Measurements from ENCODE around the gene OOSP3. TPM values are rescaled to one million over a fixed set of nuclear protein-coding genes. Genes with fewer than 3 reads are reported as not detected.
"Not testable (repeated sequence)": the region's sequence is repeated elsewhere in the genome, so short reads cannot be mapped to it uniquely, and the experiment has no call there.

The OOSP3 gene
- total RNA-seq, 1 donor from 2014 or later, result not detected

- ATAC-seq (no peak), DNase-seq (no peak)
- H3K4me3 ChIP-seq, result no peak overlapping the region
- no peaks in the 10 kb centered on the region for H3K27me3 ChIP-seq (ENCODE audit: low read depth)
- no peak for TF ChIP-seq CTCF (IDR thresholded peaks at IDR 0.05)
- no peak overlapping the region for H3K27ac ChIP-seq
- intact Hi-C loops (cut with DNase I), result no loop called here
- no peaks in the 10 kb centered on the region for H3K4me1 ChIP-seq
- H3K36me3 ChIP-seq, result no peaks in the 10 kb centered on the region
- no peaks in the 10 kb centered on the region for H3K9me3 ChIP-seq
These were observed 1.3 kb upstream of the OOSP3 start for GRCh38 chr11:59877325-59877724.

DNA sequence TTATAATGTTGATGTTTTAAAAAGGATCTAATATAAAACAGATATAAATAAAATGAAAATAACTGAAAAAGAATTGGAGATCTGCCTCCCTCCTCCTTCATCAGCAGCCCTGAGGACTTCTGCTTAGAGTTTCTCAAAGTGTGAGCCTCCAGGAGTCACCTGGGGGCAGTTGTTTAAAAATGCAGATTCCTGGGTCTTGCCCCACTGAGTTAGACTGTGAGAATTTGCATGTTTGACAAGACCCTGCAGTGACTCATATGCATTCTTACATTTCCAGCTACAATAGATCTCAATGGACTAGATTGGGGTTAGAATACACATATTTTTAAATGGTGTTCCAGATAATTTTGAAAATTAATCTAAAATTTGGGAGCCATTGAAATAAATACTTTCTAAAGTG lies 798 bp upstream of the OOSP3 start:
- intact Hi-C loops (cut with DNase I), result no loop called here
- Histone ChIP-seq H3K36me3 (no peaks in the 10 kb centered on the region), H3K27ac (no peak overlapping the region), H3K27me3 (ENCODE audit: low read depth) (no peaks in the 10 kb centered on the region), H3K9me3 (no peaks in the 10 kb centered on the region), H3K4me3 (no peak overlapping the region), H3K4me1 (no peaks in the 10 kb centered on the region)
- DNase-seq (no peak), ATAC-seq (no peak)
- TF ChIP-seq CTCF (IDR thresholded peaks at IDR 0.05), result no peak

DNA sequence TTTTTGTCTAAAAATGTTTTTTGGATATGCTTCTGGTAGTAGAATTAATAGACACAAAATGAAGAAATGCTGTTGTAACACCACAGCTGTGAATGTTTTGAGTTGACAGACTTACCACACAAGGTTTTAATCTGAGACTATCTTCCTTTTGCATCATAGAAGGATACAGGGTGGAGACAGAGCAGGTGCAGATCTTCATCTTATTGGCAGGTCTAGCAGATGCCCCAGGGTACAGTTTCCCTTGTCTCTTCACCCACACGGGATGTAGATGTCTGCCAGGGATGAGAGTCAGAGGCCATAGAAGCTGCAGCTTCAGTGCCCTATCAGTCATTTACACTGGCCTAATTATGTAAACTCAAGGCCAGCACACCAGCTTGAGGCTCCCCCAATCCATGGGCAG lies 985 bp downstream of the OOSP3 start:
- no peaks in the 10 kb centered on the region for H3K27me3 ChIP-seq (ENCODE audit: low read depth)
- H3K9me3 ChIP-seq, result no peaks in the 10 kb centered on the region
- no peaks in the 10 kb centered on the region for H3K36me3 ChIP-seq
- DNase-seq (no peak), ATAC-seq (no peak)
- H3K4me1 ChIP-seq, result no peaks in the 10 kb centered on the region
- no peak overlapping the region for H3K4me3 ChIP-seq
- H3K27ac ChIP-seq, result no peak overlapping the region
- TF ChIP-seq CTCF (IDR thresholded peaks at IDR 0.05), result no peak
- intact Hi-C loops (cut with DNase I), result no loop called here

- H3K27me3 ChIP-seq (ENCODE audit: low read depth), result no peaks in the 10 kb centered on the region
- no peak overlapping the region for H3K4me3 ChIP-seq
- no peak for TF ChIP-seq CTCF (IDR thresholded peaks at IDR 0.05)
- intact Hi-C loops (cut with DNase I), result no loop called here
- H3K9me3 ChIP-seq, result peaks cover 15% of the 10 kb centered on the region
- DNase-seq, result no peak
- no peaks in the 10 kb centered on the region for H3K4me1 ChIP-seq
- no peaks in the 10 kb centered on the region for H3K36me3 ChIP-seq
- no peak overlapping the region for H3K27ac ChIP-seq
- no peak for ATAC-seq
These were observed 5.0 kb downstream of the OOSP3 start for GRCh38 chr11:59883597-59883996.

DNA sequence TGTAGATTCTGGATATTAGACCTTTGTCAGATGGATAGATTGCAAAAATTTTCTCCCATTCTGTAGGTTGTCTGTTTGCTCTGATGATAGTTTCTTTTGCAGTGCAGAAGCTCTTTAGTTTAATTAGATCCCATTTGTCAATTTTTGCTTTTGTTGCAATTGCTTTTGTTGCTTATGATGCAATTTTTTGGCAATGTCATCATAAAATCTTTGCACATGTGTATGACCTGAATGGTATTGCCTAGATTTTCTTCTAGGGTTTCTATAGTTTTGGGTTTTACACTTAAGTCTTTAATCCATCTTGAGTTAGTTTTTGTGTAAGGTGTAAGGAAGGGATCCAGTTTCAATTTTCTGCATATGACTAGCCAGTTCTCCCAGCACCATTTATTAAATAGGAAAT lies 8.6 kb downstream of the OOSP3 start:
- intact Hi-C loops (cut with DNase I); H3K36me3 ChIP-seq; DNase-seq; H3K4me1 ChIP-seq; H3K27ac ChIP-seq; ATAC-seq; H3K4me3 ChIP-seq; H3K27me3 ChIP-seq (ENCODE audit: low read depth): not testable (repeated sequence)
- peaks cover 24% of the 10 kb centered on the region for H3K9me3 ChIP-seq

DNA sequence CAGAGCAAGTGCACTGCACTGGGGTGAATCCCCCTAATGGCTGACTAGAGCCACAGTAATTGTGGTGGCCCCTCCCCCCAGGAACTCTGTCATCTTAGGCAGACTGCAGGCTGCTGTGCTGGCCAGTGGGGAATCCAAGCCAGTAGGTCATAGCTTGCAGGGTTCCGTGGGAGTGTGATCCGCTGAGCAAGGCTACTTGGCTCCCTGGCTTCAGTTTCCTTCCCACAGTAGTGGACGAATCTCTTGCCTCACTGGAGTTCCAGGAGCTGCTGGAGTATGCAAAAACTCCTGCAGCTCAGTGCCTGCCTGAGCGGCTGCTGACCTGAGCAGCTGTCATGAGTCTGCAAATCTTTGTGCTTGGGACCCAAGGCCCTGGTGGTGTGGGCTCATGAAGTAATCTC lies 13.2 kb downstream of the OOSP3 start:
- intact Hi-C loops (cut with DNase I), result no loop called here
- DNase-seq, result no peak
- no peak overlapping the region for H3K4me3 ChIP-seq
- no peak for TF ChIP-seq CTCF (IDR thresholded peaks at IDR 0.05)
- H3K36me3 ChIP-seq, result no peaks in the 10 kb centered on the region
- no peaks in the 10 kb centered on the region for H3K4me1 ChIP-seq
- H3K27ac ChIP-seq, result no peak overlapping the region
- peaks cover 24% of the 10 kb centered on the region for H3K9me3 ChIP-seq
- no peaks in the 10 kb centered on the region for H3K27me3 ChIP-seq (ENCODE audit: low read depth)
- no peak for ATAC-seq

Measured in lower lobe of right lung (tissue), 2 donors.